SKM-1 (cell line): ENCODE measurements around the gene ADAD2.

ENCODE experiments used
- DNase-seq: peaks from one replicate; lab custom pipeline; 2025; ENCODE audit not compliant: unreplicated experiment; lab: John Stamatoyannopoulos, UW

Gene ADAD2

GRCh38 chr16:84190731-84191388, at the start of gene ADAD2:
Gene ADAD2, plus strand, starts transcription at chr16:84191157. Its CDS starts 74 bp downstream, at chr16:84191231.
- DNase-seq = no peak

- no peak for DNase-seq
Measured at GRCh38 chr16:84143081-84143480, 47.9 kb upstream of the ADAD2 start.

GRCh38 chr16:84143784-84144199, 47.2 kb upstream of the ADAD2 start:
- DNase-seq = no peak

- DNase-seq = no peak
Measured at GRCh38 chr16:84144209-84144858, 46.6 kb upstream of the ADAD2 start.

- peak; percentile 72 for DNase-seq
Measured at GRCh38 chr16:84144859-84145639, 45.9 kb upstream of the ADAD2 start, which contains the start of the genes DNAAF1 and HSDL1. Gene DNAAF1, plus strand, starts transcription at chr16:84145308. Its CDS starts 133 bp downstream, at chr16:84145441. Gene HSDL1, minus strand, starts transcription at chr16:84145177. Its CDS starts 13,856 bp downstream, at chr16:84131321.

- DNase-seq = no peak
Measured at GRCh38 chr16:84150926-84151325, 40.0 kb upstream of the ADAD2 start.

GRCh38 chr16:84153660-84154214, 37.2 kb upstream of the ADAD2 start:
- DNase-seq = no peak

- DNase-seq = no peak
Measured at GRCh38 chr16:84155226-84155625, 35.7 kb upstream of the ADAD2 start.

- no peak for DNase-seq
Measured at GRCh38 chr16:84155771-84156170, 35.2 kb upstream of the ADAD2 start.

- no peak for DNase-seq
Measured at GRCh38 chr16:84156342-84156784, 34.6 kb upstream of the ADAD2 start.

- no peak for DNase-seq
Measured at GRCh38 chr16:84159007-84159406, 31.9 kb upstream of the ADAD2 start.

GRCh38 chr16:84159800-84160199, 31.2 kb upstream of the ADAD2 start:
- no peak for DNase-seq

- DNase-seq = no peak
Measured at GRCh38 chr16:84161037-84161436, 29.9 kb upstream of the ADAD2 start.

GRCh38 chr16:84161801-84162200, 29.2 kb upstream of the ADAD2 start:
- no peak for DNase-seq

GRCh38 chr16:84165746-84166145, 25.2 kb upstream of the ADAD2 start:
- DNase-seq = no peak

GRCh38 chr16:84166796-84167695, 23.9 kb upstream of the ADAD2 start:
- no peak for DNase-seq

- DNase-seq = no peak
Measured at GRCh38 chr16:84169765-84170310, 21.1 kb upstream of the ADAD2 start.

- DNase-seq = no peak
Measured at GRCh38 chr16:84174396-84174795, 16.6 kb upstream of the ADAD2 start.

- peak; percentile 29 for DNase-seq
Measured at GRCh38 chr16:84175350-84176081, 15.4 kb upstream of the ADAD2 start.
